Thyroid gland (tissue), 4 donors: Measurements from ENCODE around the gene AKT2. TPM values are rescaled to one million over a fixed set of nuclear protein-coding genes. Genes with fewer than 3 reads are reported as not detected.

Experiments used
- DNase-seq, 2 donors: peaks; one replicate each; pipeline ENCODE4 v3.0.0-alpha.2; 2019
- H3K27ac ChIP-seq, 3 donors: fragments of 200-600 bp; sonication (generic); 1 replicate in 2 of 3; 2 replicates in 1 of 3; pipeline ENCODE4 v1.5.1; 2016 to 2019; ENCODE audit warnings: mild to moderate bottlenecking in 1 of 3, moderate library complexity in 1 of 3
- H3K27me3 ChIP-seq: fragments of 200-600 bp; sonication (generic); one replicate; pipeline ENCODE4 v1.5.1; 2019
- H3K36me3 ChIP-seq, 2 donors: fragments of 200-600 bp; sonication (generic); one replicate each; pipeline ENCODE4 v1.5.1; 2016 to 2019
- H3K4me1 ChIP-seq, 2 donors: fragments of 200-600 bp; sonication (generic); one replicate each; pipeline ENCODE4 v1.5.1; 2017 to 2019
- H3K4me3 ChIP-seq, 3 donors: fragments of 200-600 bp; sonication (generic); replicated peaks in 1 of 3; 1 replicate in 2 of 3; 2 replicates in 1 of 3; pipeline ENCODE4 v1.5.1; 2016; ENCODE audit warnings: mild to moderate bottlenecking in 1 of 3
- H3K9me3 ChIP-seq: fragments of 200-600 bp; sonication (generic); one replicate; pipeline ENCODE4 v1.5.1; 2017
- CTCF ChIP-seq, 6 experiments: fragments of 200-600 bp in 3 of 6; fragments of 450-650 bp in 3 of 6; sonication (generic) in 3 of 6; IDR thresholded peaks; one replicate each; pipeline ENCODE4 v1.5.1; 2016 to 2019; ENCODE audit warnings: antibody characterized with exemption in 6 of 6, mild to moderate bottlenecking in 2 of 6, inconsistent platforms in 1 of 6, moderate library complexity in 1 of 6
- POLR2A ChIP-seq, 2 donors: fragments of 450-650 bp; IDR thresholded peaks; one replicate each; pipeline ENCODE4 v1.6.1; 2017; ENCODE audit warnings: antibody characterized with exemption in 2 of 2, mild to moderate bottlenecking in 2 of 2, moderate library complexity in 1 of 2
- WGBS, 2 donors: methylation state at CpG; one replicate each; pipeline ENCODE4 v1.1.5; 2017; 5-methylcytosine and 5-hydroxymethylcytosine counted together
- intact Hi-C: fragments of 100-400 bp; cut with DNase I; formaldehyde crosslinking; loops from one replicate; pipeline ENCODE4 v1.15.1; 2023
- total RNA-seq, 4 donors: library from RNA; depleted of rRNA; stranded (reverse); fragments of >200 nt; gene quantifications; one replicate each; pipeline ENCODE4 v1.2.3, GENCODE V29; 2016

The AKT2 gene
- total RNA-seq, 4 donors from 2014 or later, result 166 to 285 (median 190) TPM

DNA sequence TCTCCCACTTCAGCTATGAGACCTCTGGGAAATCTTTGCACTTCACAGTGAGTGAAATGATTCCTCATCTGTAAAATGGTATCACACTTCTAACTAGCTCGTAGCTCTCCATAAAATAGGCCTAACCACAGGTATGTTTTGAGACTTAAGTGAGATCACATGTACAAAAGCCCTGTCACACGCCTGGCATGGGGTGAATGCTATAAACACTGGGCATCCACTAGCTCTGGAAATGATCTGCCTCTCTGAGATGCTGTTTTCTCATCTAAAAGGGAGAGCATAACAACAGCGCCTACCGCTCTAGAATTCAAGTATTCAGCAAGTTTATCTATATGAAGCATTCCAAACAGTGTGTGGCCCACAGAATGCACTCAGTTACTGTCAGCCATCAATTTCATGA lies 2.2 kb downstream of the AKT2 start:
- WGBS, 2 donors, result 83 to 84% methylated on average over 4 of the region's 4 CpGs
- no peaks in the 10 kb centered on the region for H3K9me3 ChIP-seq
- intact Hi-C loops, result loop anchor here (5.0 kb wide), 1 partner anchor 46 kb away; no protein-coding TSS in a partner anchor
- TF ChIP-seq CTCF (IDR thresholded peaks at IDR 0.05) (no peak), POLR2A (IDR thresholded peaks at IDR 0.05) (no peak)
- no peaks in the 10 kb centered on the region for H3K27me3 ChIP-seq
- no peak for DNase-seq
- peak overlapping the region; percentile 97 to 100 (median 98) for H3K27ac ChIP-seq
- H3K36me3 ChIP-seq, result no peaks in the 10 kb centered on the region
- peaks cover 54 to 68% of the 10 kb centered on the region in 2 donors for H3K4me1 ChIP-seq
- no peak overlapping the region for H3K4me3 ChIP-seq

- H3K4me3 ChIP-seq, result no peak overlapping the region
- intact Hi-C loops, result loop anchor here (5.0 kb wide), 1 partner anchor 45 kb away; no protein-coding TSS in a partner anchor
- TF ChIP-seq CTCF (IDR thresholded peaks at IDR 0.05) (no peak), POLR2A (IDR thresholded peaks at IDR 0.05) (no peak)
- H3K27me3 ChIP-seq, result no peaks in the 10 kb centered on the region
- DNase-seq, result no peak
- H3K4me1 ChIP-seq, result peaks cover 60 to 75% of the 10 kb centered on the region in 2 donors
- WGBS, 2 donors, result 85 to 92% methylated on average over 6 of the region's 6 CpGs
- H3K9me3 ChIP-seq, result no peaks in the 10 kb centered on the region
- H3K27ac ChIP-seq, result peak overlapping the region; percentile 76 to 100 (median 98)
- no peaks in the 10 kb centered on the region for H3K36me3 ChIP-seq
Measured at GRCh38 chr19:40282209-40282580, 3.0 kb downstream of the AKT2 start.

- Histone ChIP-seq H3K4me3 (no peak overlapping the region), H3K36me3 (no peaks in the 10 kb centered on the region), H3K27ac (peak overlapping the region; percentile 76 to 100 (median 98)), H3K27me3 (no peaks in the 10 kb centered on the region), H3K4me1 (peaks cover 66 to 81% of the 10 kb centered on the region in 2 donors), H3K9me3 (no peaks in the 10 kb centered on the region)
- 47 to 54% methylated on average over 14 of the region's 14 CpGs for WGBS, 2 donors
- TF ChIP-seq POLR2A (IDR thresholded peaks at IDR 0.05), result peak in 1 of 2 donors; percentile 30
- no peak for TF ChIP-seq CTCF (IDR thresholded peaks at IDR 0.05)
- intact Hi-C loops, result loop anchor here (5.0 kb wide), 1 partner anchor 44 kb away; no protein-coding TSS in a partner anchor
- DNase-seq, result peak; percentile 50 to 64
Measured at GRCh38 chr19:40281381-40282208, 3.5 kb downstream of the AKT2 start.

DNA sequence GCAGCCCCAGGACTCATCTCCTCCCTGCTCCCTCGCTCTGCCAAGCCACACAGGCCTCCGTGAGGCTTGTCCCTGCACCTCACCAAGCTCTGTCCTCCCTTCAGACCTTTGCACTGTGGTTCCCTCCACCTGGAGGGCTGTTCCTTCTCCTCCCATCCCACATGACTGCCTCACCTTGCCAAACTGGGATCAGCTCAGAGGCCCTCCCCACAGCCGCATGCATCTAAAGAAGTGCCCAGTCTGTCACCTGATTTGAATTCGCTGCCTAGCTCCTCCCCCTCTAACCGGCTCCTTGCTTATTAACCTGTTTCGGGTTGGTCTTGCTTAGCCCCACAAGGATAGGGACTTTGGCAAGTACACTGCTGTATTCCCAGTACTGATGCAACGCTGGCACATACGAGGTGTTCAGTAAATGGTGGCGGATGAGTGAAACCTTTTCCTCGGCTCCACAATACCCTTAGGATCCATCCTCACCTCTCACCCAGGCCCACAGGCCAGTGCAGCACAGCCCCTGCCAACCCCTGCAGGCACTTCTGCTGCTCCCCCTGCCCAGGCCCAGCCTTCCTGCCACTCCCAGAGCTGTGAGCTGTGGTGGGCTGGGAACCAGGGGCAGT lies 4.4 kb downstream of the AKT2 start:
- H3K27ac ChIP-seq, result peak overlapping the region; percentile 76 to 100 (median 98)
- DNase-seq, result peak; percentile 65 to 73
- no peak overlapping the region for H3K4me3 ChIP-seq
- intact Hi-C loops, result loop anchor here (5.0 kb wide), 1 partner anchor 43 kb away; no protein-coding TSS in a partner anchor
- no peaks in the 10 kb centered on the region for H3K9me3 ChIP-seq
- WGBS, 2 donors, result 58 to 61% methylated on average over 10 of the region's 10 CpGs
- no peaks in the 10 kb centered on the region for H3K27me3 ChIP-seq
- no peaks in the 10 kb centered on the region for H3K36me3 ChIP-seq
- TF ChIP-seq CTCF (IDR thresholded peaks at IDR 0.05) (no peak), POLR2A (IDR thresholded peaks at IDR 0.05) (peak in 1 of 2 donors; percentile 33)
- H3K4me1 ChIP-seq, result peaks cover 68 to 82% of the 10 kb centered on the region in 2 donors
